HCT116 (cell line): ENCODE results near the gene DYRK1B.

Experiments used
- CBX3 ChIP-seq: IDR thresholded peaks from 2 replicates; pipeline ENCODE4 v1.6.1; 2012; ENCODE audit warnings: low read depth
- CEBPB ChIP-seq: IDR thresholded peaks from 2 replicates; pipeline ENCODE4 v1.6.1; 2012; ENCODE audit warnings: low read depth
- CTCF ChIP-seq, 3 experiments: fragments of 200-600 bp in 1 of 3; sonication (generic) in 1 of 3; IDR thresholded peaks in 2 of 3; conservative IDR thresholded peaks in 1 of 3; 2 replicates each; pipeline ENCODE4 v1.5.1; 2012 to 2017; ENCODE audit warnings: low read depth in 2 of 3, low read length in 2 of 3, antibody characterized with exemption in 1 of 3, borderline replicate concordance in 1 of 3, control low read depth in 1 of 3, mild to moderate bottlenecking in 1 of 3, mixed read lengths in 1 of 3, mixed run types in 1 of 3, moderate library complexity in 1 of 3; ENCODE audit not compliant: insufficient read depth in 1 of 3
- EGR1 ChIP-seq: IDR thresholded peaks from 2 replicates; pipeline ENCODE4 v1.6.1; 2012; ENCODE audit warnings: low read depth
- EZH2 ChIP-seq: fragments of 200-600 bp; sonication (generic); IDR thresholded peaks from 2 replicates; pipeline ENCODE4 v1.6.1; 2017; ENCODE audit warnings: antibody characterized with exemption, mixed run types
- EZH2phosphoT487 ChIP-seq: fragments of 200-600 bp; IDR thresholded peaks from 2 replicates; pipeline ENCODE4 v1.6.1; 2018; ENCODE audit warnings: antibody characterized with exemption, borderline replicate concordance
- JUND ChIP-seq: IDR thresholded peaks from 2 replicates; pipeline ENCODE4 v1.6.1; 2012
- POLR2A ChIP-seq: IDR thresholded peaks from 2 replicates; pipeline ENCODE4 v1.7.0; 2011; ENCODE audit warnings: borderline replicate concordance; ENCODE audit not compliant: insufficient read depth, insufficient read length; ENCODE audit errors: extremely low read depth
- POLR2AphosphoS5 ChIP-seq: IDR thresholded peaks from 2 replicates; pipeline ENCODE4 v1.6.1; 2011; ENCODE audit warnings: mild to moderate bottlenecking, low read depth, low read length, moderate library complexity
- RAD21 ChIP-seq: IDR thresholded peaks from 2 replicates; pipeline ENCODE4 v1.6.1; 2012; ENCODE audit warnings: low read depth, mild to moderate bottlenecking
- REST ChIP-seq: IDR thresholded peaks from 2 replicates; pipeline ENCODE4 v1.6.1; 2012; ENCODE audit warnings: low read depth
- ZBTB33 ChIP-seq: IDR thresholded peaks from 2 replicates; pipeline ENCODE4 v1.6.1; 2011; ENCODE audit warnings: mild to moderate bottlenecking, low read length, moderate library complexity; ENCODE audit not compliant: insufficient replicate concordance; ENCODE audit errors: extremely low read depth
- ZFX ChIP-seq: fragments of 450-650 bp; IDR thresholded peaks from 2 replicates; pipeline ENCODE4 v1.6.1; 2017

- TF ChIP-seq REST: no peak
- TF ChIP-seq CBX3: no peak
- TF ChIP-seq CTCF (IDR thresholded peaks at IDR 0.05 in 2 of 3, conservative IDR thresholded peaks at IDR 0.05 in 1 of 3; ENCODE audit: borderline replicate concordance in 1 of 3, insufficient read depth in 1 of 3, low read depth in 2 of 3, low read length in 2 of 3): no peak
- no peak for TF ChIP-seq POLR2AphosphoS5
- TF ChIP-seq EZH2phosphoT487: no peak
- no peak for TF ChIP-seq POLR2A
- TF ChIP-seq EGR1: no peak
- no peak for TF ChIP-seq EZH2
- no peak for TF ChIP-seq ZFX
- TF ChIP-seq CEBPB: no peak
- TF ChIP-seq JUND: no peak
- no peak for TF ChIP-seq ZBTB33
- TF ChIP-seq RAD21: no peak
Observed at GRCh38 chr19:39840492-39840891, 6.5 kb upstream of the DYRK1B start.
